ENCODE data around the gene TMEM37.

Gene TMEM37

DNA sequence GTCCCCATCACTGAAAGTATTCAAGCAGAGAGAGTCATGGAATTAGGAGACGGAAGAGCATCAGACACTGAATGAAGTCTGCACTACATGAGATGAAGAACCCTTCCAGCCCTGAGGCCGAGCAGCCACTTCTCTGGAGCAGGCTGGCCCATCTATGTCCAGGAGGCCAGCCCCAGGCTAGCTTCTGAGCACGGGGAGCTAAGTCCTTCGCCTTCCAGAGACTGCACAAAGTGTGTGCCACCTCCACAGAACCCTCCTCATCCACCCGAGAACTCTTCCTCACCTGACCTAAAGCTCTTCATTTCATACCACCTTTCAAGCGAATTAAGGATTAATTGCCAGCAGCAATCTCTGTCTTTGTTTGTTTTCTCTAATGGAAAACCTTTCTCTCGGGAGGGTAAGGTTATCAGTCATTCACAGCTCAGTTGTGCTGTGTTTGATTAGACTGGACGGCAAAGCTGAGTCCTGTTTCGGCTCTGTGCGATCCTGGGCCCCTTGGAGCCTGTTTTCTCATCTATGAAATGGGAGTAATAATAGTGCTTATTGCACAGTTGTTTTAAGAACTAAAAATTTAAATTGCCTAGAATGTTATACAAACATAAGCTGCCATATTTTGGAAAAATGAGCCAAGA, 54.7 kb downstream of the TMEM37 start:
- Histone ChIP-seq H3K27ac (ENCODE audit: insufficient read depth, low read depth, low read length, poor library complexity, severe bottlenecking) (no peak overlapping the region), H3K36me3 (ENCODE audit: control insufficient read depth, insufficient read depth, low read length) (no peaks in the 10 kb centered on the region), H3K27me3 (ENCODE audit: control insufficient read depth, insufficient read depth, low read length, poor library complexity, severe bottlenecking) (no peaks in the 10 kb centered on the region), H3K4me1 (ENCODE audit: control insufficient read depth, insufficient read depth, low read length) (peaks cover 5% of the 10 kb centered on the region), H3K9me3 (ENCODE audit: control insufficient read depth, low read length) (no peaks in the 10 kb centered on the region), H3K4me3 (ENCODE audit: insufficient read depth, low read depth, low read length) (no peak overlapping the region)
- 93 to 94% methylated on average over 10 of the region's 10 CpGs for whole genome bisulfite sequencing, 2 experiments

GRCh38 chr2:119486886-119487285, 55.2 kb downstream of the TMEM37 start:
- Histone ChIP-seq H3K27me3 (ENCODE audit: control insufficient read depth, insufficient read depth, low read length, poor library complexity, severe bottlenecking) (no peaks in the 10 kb centered on the region), H3K4me3 (ENCODE audit: insufficient read depth, low read depth, low read length) (no peak overlapping the region), H3K36me3 (ENCODE audit: control insufficient read depth, insufficient read depth, low read length) (no peaks in the 10 kb centered on the region), H3K4me1 (ENCODE audit: control insufficient read depth, insufficient read depth, low read length) (peaks cover 5% of the 10 kb centered on the region), H3K27ac (ENCODE audit: insufficient read depth, low read depth, low read length, poor library complexity, severe bottlenecking) (no peak overlapping the region), H3K9me3 (ENCODE audit: control insufficient read depth, low read length) (no peaks in the 10 kb centered on the region)
- 91 to 93% methylated on average over 7 of the region's 7 CpGs for WGBS, 2 experiments

DNA sequence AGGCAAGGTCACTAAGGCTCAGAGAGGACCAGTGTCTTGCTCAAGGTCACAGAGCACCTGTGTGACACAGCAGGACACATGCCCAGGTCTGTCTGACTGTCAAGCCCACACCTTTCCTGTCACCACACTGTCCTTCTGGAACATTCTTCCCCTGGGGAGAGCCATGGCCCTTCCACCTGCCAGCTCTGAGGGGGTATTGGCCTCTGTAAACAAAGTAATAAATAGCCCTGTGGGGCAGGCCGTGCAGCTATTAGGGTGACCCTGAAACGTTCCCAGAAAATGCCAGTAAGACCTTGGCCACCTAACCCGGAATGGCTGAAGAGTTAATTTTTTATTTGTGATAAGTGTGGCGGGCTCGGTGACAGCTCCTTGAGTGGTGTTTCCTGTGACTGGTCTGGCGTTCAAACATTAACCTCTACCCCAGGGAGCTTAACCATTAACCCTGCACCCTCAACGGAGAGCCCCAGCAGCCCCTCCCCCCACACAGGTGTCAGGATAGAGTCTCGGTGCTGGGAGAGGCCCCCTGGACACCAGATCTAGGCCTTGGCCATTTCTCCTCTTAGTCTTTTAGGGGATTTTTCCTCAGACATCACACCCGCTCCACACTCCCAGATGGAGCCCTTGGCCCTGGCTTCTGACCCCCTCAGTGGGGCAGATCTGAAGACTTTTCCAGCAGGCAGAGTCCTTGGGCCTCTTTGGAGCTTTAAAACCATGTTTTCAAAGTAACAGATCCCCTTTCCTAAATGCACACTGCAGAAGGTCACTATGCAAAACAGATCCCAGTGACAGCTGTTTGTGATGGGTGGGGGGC, 56.0 kb downstream of the TMEM37 start:
- H3K4me1 ChIP-seq (ENCODE audit: control insufficient read depth, insufficient read depth, low read length): peaks cover 5% of the 10 kb centered on the region
- no peaks in the 10 kb centered on the region for H3K27me3 ChIP-seq (ENCODE audit: control insufficient read depth, insufficient read depth, low read length, poor library complexity, severe bottlenecking)
- no peaks in the 10 kb centered on the region for H3K36me3 ChIP-seq (ENCODE audit: control insufficient read depth, insufficient read depth, low read length)
- no peak overlapping the region for H3K4me3 ChIP-seq (ENCODE audit: insufficient read depth, low read depth, low read length)
- 73 to 77% methylated on average over 9 of the region's 9 CpGs for WGBS, 2 experiments
- no peak overlapping the region for H3K27ac ChIP-seq (ENCODE audit: insufficient read depth, low read depth, low read length, poor library complexity, severe bottlenecking)
- no peaks in the 10 kb centered on the region for H3K9me3 ChIP-seq (ENCODE audit: control insufficient read depth, low read length)

Data from ectodermal cell (in vitro differentiated cells).